Liver (tissue), 9 donors: ENCODE data around the gene PKP3. TPM values are rescaled to one million over a fixed set of nuclear protein-coding genes. Genes with fewer than 3 reads are reported as not detected.

Experiments
- DNase-seq: peaks from one replicate; pipeline ENCODE4 v3.0.0-alpha.2; 2017; ENCODE audit warnings: low spot score
- H3K27ac ChIP-seq, 2 donors: one replicate each; pipeline ENCODE4 v1.7.0; 2013; ENCODE audit warnings: inconsistent platforms in 2 of 2, low read length in 2 of 2, control low read depth in 1 of 2, low read depth in 1 of 2, mild to moderate bottlenecking in 1 of 2
- H3K27me3 ChIP-seq, 4 donors: one replicate each; pipeline versions ENCODE4 v1.6.1 to v1.7.0; 2013; ENCODE audit warnings: low read length in 3 of 4, inconsistent platforms in 1 of 4, mild to moderate bottlenecking in 1 of 4, moderate library complexity in 1 of 4; ENCODE audit not compliant: control insufficient read depth in 4 of 4, insufficient read depth in 4 of 4
- H3K36me3 ChIP-seq, 4 donors: one replicate each; pipeline versions ENCODE4 v1.6.1 to v1.7.0; 2013; ENCODE audit warnings: low read length in 3 of 4, mild to moderate bottlenecking in 3 of 4, low read depth in 1 of 4, moderate library complexity in 1 of 4; ENCODE audit not compliant: control insufficient read depth in 4 of 4, insufficient read depth in 3 of 4
- H3K4me1 ChIP-seq, 4 donors: one replicate each; pipeline versions ENCODE4 v1.6.1 to v1.7.0; 2013; ENCODE audit warnings: low read length in 3 of 4, mild to moderate bottlenecking in 3 of 4, moderate library complexity in 1 of 4; ENCODE audit not compliant: control insufficient read depth in 4 of 4, insufficient read depth in 4 of 4
- H3K4me3 ChIP-seq, 3 donors: one replicate each; pipeline versions ENCODE4 v1.6.1 to v1.7.0; 2013; ENCODE audit warnings: low read length in 3 of 3, control low read depth in 1 of 3, low read depth in 1 of 3, mild to moderate bottlenecking in 1 of 3
- H3K9ac ChIP-seq, 2 donors: one replicate each; pipeline ENCODE4 v1.7.0; 2013; ENCODE audit warnings: low read length in 2 of 2, mild to moderate bottlenecking in 2 of 2, moderate library complexity in 2 of 2, control low read depth in 1 of 2, low read depth in 1 of 2
- H3K9me3 ChIP-seq, 4 donors: one replicate each; pipeline versions ENCODE4 v1.6.1 to v1.7.0; 2013; ENCODE audit warnings: low read length in 3 of 4; ENCODE audit not compliant: control insufficient read depth in 4 of 4
- ATF3 ChIP-seq: IDR thresholded peaks from 2 replicates; pipeline ENCODE4 v1.6.1; 2016; ENCODE audit warnings: antibody characterized with exemption
- CTCF ChIP-seq: fragments of 150-350 bp; IDR thresholded peaks from 2 replicates; pipeline ENCODE4 v1.5.1; 2017; ENCODE audit warnings: improper control_type of control experiment, low read depth, low read length; ENCODE audit not compliant: missing input control
- EGR1 ChIP-seq, 2 donors: IDR thresholded peaks; 2 replicates each; pipeline ENCODE4 v1.6.1; 2016 to 2018; ENCODE audit warnings: antibody characterized with exemption in 2 of 2, low read depth in 2 of 2
- FOXA2 ChIP-seq: IDR thresholded peaks from 2 replicates; pipeline ENCODE4 v1.6.1; 2016; ENCODE audit warnings: antibody characterized with exemption
- GABPA ChIP-seq, 2 donors: IDR thresholded peaks in 1 of 2; conservative IDR thresholded peaks in 1 of 2; 2 replicates each; pipeline ENCODE4 v1.6.1; 2016; ENCODE audit warnings: antibody characterized with exemption in 2 of 2, mild to moderate bottlenecking in 1 of 2, moderate library complexity in 1 of 2
- HNF4A ChIP-seq, 2 donors: conservative IDR thresholded peaks; 2 replicates each; pipeline ENCODE4 v1.6.1; 2016; ENCODE audit warnings: antibody characterized with exemption in 2 of 2, mild to moderate bottlenecking in 2 of 2
- HNF4G ChIP-seq: IDR thresholded peaks from 2 replicates; pipeline ENCODE4 v1.6.1; 2016; ENCODE audit warnings: antibody characterized with exemption
- JUND ChIP-seq, 2 donors: IDR thresholded peaks; 2 replicates each; pipeline ENCODE4 v1.6.1; 2016; ENCODE audit warnings: antibody characterized with exemption in 2 of 2
- NR2F2 ChIP-seq: IDR thresholded peaks from 2 replicates; pipeline ENCODE4 v1.6.1; 2016; ENCODE audit warnings: antibody characterized with exemption
- RAD21 ChIP-seq, 2 donors: IDR thresholded peaks; 2 replicates each; pipeline ENCODE4 v1.6.1; 2016; ENCODE audit warnings: antibody characterized with exemption in 2 of 2, mild to moderate bottlenecking in 2 of 2
- RXRA ChIP-seq, 2 donors: IDR thresholded peaks; 2 replicates each; pipeline ENCODE4 v1.6.1; 2017 to 2018; ENCODE audit warnings: antibody characterized with exemption in 2 of 2, mild to moderate bottlenecking in 1 of 2
- SP1 ChIP-seq: IDR thresholded peaks from 2 replicates; pipeline ENCODE4 v1.6.1; 2018; ENCODE audit warnings: antibody characterized with exemption, mild to moderate bottlenecking
- TAF1 ChIP-seq: conservative IDR thresholded peaks from 2 replicates; pipeline ENCODE4 v1.6.1; 2016; ENCODE audit warnings: antibody characterized with exemption, mild to moderate bottlenecking
- YY1 ChIP-seq: IDR thresholded peaks from 2 replicates; pipeline ENCODE4 v1.6.1; 2016; ENCODE audit warnings: antibody characterized with exemption, mild to moderate bottlenecking
- WGBS: extraction: QIAGEN DNeasy Blood & Tissue Kit; methylation state at CpG from one replicate; pipeline ENCODE4 v1.1.7; 2013; 5-methylcytosine and 5-hydroxymethylcytosine counted together
- polyA plus RNA-seq, 2 donors: library from polyadenylated mRNA; stranded (reverse) in 1 of 2; unstranded in 1 of 2; fragments of 200-250 nt in 1 of 2; fragments of >200 nt in 1 of 2; fragmentation: Nextera tagmentation in 1 of 2; extraction: Ambion mirVana in 1 of 2; gene quantifications; one replicate each; pipeline versions ENCODE4 v1.2.1 to v1.2.3, GENCODE V29; 2013 to 2015
- total RNA-seq, 2 donors: library from RNA; depleted of rRNA; stranded (reverse); fragments of >200 nt; gene quantifications; one replicate each; pipeline ENCODE4 v1.2.3, GENCODE V29; 2014
- TF ChIP-seq, protein P1 (sequence below): IDR thresholded peaks from 2 replicates; pipeline ENCODE4 v1.6.1; 2016; ENCODE audit warnings: antibody characterized with exemption, mild to moderate bottlenecking
- TF ChIP-seq, protein P2 (sequence below): IDR thresholded peaks from 2 replicates; pipeline ENCODE4 v1.6.1; 2016; ENCODE audit warnings: antibody characterized with exemption
- donor health status: healthy.
- donor health status: healthy.
- donor health status: healthy.
- donor health status: healthy.
- donor health status: healthy.

PKP3 gene
- total and polyA plus RNA-seq, 4 donors = 0.08 to 0.37 (median 0.25) TPM; not detected in 1

DNA sequence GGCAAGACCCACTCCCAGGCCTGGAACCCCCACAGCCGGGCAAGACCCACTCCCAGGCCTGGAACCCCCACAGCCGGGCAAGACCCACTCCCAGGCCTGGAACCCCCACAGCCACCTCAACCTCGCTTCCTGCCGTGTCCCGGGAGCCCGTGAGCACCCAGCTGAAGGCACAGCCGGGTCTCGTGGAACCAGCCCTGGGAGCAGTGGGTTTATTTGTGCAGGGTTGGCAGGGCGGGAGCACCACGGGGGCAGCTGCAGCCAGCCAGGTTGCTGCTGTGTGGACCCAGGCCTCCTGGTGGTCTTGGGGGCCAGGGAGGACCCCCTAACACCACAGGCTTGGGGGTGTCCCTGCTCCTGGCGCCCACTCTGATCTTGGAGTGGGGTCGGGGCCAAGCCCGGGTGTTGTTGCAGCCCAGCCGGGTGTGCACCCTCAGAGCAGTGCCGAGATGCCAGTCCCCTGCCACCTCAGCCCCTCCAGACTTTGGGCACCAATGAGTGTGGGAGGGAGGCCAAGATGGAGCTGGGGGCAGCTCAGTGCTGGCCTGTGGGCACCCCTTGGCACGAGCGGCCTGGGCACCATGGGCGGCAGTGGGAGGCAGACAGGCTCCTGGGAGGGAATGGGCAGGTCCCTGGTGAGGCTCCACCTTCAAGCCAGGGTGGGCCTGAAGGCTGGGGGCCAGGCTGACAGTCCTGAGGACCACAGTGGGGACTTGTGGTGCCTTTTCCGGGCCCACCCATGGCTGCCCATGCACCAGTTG is 8.2 kb upstream of the PKP3 start:
- WGBS = 92% methylated on average over 19 of the region's 19 CpGs
- DNase-seq = no peak

More for the DNA sequence above, 8.2 kb upstream of the PKP3 start:
- no peaks in the 10 kb centered on the region for H3K27me3 ChIP-seq
- no peak overlapping the region for H3K27ac ChIP-seq
- no peak for TF ChIP-seq RAD21 (IDR thresholded peaks at IDR 0.05)
- no peak for TF ChIP-seq ATF3
- no peak for TF ChIP-seq GABPA (IDR thresholded peaks at IDR 0.05 in 1 of 2, conservative IDR thresholded peaks at IDR 0.05 in 1 of 2)
- TF ChIP-seq HNF4A (conservative IDR thresholded peaks at IDR 0.05) = no peak
- no peak for TF ChIP-seq TAF1
- no peak for TF ChIP-seq RXRA (IDR thresholded peaks at IDR 0.05)
- TF ChIP-seq NR2F2 = no peak
- TF ChIP-seq HNF4G = no peak
- TF ChIP-seq FOXA2 = no peak
- TF ChIP-seq JUND (IDR thresholded peaks at IDR 0.05) = no peak
- no peak for TF ChIP-seq SP1
- TF ChIP-seq EGR1 (IDR thresholded peaks at IDR 0.05; ENCODE audit: low read depth in 2 of 2) = no peak
- TF ChIP-seq, protein P1, sequence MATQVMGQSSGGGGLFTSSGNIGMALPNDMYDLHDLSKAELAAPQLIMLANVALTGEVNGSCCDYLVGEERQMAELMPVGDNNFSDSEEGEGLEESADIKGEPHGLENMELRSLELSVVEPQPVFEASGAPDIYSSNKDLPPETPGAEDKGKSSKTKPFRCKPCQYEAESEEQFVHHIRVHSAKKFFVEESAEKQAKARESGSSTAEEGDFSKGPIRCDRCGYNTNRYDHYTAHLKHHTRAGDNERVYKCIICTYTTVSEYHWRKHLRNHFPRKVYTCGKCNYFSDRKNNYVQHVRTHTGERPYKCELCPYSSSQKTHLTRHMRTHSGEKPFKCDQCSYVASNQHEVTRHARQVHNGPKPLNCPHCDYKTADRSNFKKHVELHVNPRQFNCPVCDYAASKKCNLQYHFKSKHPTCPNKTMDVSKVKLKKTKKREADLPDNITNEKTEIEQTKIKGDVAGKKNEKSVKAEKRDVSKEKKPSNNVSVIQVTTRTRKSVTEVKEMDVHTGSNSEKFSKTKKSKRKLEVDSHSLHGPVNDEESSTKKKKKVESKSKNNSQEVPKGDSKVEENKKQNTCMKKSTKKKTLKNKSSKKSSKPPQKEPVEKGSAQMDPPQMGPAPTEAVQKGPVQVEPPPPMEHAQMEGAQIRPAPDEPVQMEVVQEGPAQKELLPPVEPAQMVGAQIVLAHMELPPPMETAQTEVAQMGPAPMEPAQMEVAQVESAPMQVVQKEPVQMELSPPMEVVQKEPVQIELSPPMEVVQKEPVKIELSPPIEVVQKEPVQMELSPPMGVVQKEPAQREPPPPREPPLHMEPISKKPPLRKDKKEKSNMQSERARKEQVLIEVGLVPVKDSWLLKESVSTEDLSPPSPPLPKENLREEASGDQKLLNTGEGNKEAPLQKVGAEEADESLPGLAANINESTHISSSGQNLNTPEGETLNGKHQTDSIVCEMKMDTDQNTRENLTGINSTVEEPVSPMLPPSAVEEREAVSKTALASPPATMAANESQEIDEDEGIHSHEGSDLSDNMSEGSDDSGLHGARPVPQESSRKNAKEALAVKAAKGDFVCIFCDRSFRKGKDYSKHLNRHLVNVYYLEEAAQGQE = no peak
- no peak for TF ChIP-seq CTCF
- TF ChIP-seq, protein P2, sequence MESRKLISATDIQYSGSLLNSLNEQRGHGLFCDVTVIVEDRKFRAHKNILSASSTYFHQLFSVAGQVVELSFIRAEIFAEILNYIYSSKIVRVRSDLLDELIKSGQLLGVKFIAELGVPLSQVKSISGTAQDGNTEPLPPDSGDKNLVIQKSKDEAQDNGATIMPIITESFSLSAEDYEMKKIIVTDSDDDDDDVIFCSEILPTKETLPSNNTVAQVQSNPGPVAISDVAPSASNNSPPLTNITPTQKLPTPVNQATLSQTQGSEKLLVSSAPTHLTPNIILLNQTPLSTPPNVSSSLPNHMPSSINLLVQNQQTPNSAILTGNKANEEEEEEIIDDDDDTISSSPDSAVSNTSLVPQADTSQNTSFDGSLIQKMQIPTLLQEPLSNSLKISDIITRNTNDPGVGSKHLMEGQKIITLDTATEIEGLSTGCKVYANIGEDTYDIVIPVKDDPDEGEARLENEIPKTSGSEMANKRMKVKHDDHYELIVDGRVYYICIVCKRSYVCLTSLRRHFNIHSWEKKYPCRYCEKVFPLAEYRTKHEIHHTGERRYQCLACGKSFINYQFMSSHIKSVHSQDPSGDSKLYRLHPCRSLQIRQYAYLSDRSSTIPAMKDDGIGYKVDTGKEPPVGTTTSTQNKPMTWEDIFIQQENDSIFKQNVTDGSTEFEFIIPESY = no peak
- TF ChIP-seq YY1 = no peak
- no peaks in the 10 kb centered on the region for H3K36me3 ChIP-seq
- no peak overlapping the region for H3K9ac ChIP-seq
- no peak overlapping the region for H3K4me3 ChIP-seq
- H3K4me1 ChIP-seq = no peaks in the 10 kb centered on the region
- peaks cover 0 to 2% (median under 1%) of the 10 kb centered on the region in 4 donors for H3K9me3 ChIP-seq
